Type B pancreatic cell (in vitro differentiated cells): ENCODE measurements around the gene BTG2. TPM values are rescaled to one million over a fixed set of nuclear protein-coding genes. Genes with fewer than 3 reads are reported as not detected.

ENCODE experiments used
- DNase-seq: peaks from one replicate; pipeline ENCODE4 v3.0.0; 2021; ENCODE audit warnings: mixed read lengths; ENCODE audit not compliant: unreplicated experiment; ENCODE audit errors: extremely low spot score
- H3K27ac Mint-ChIP-seq: 2 replicates; pipeline ENCODE4 v1.8.0; 2021; ENCODE audit warnings: mild to moderate bottlenecking, mixed read lengths
- H3K27me3 Mint-ChIP-seq: 2 replicates; pipeline ENCODE4 v1.8.0; 2021; ENCODE audit warnings: mixed read lengths
- H3K36me3 Mint-ChIP-seq: 2 replicates; pipeline ENCODE4 v1.8.0; 2021; ENCODE audit warnings: mixed read lengths
- H3K4me1 Mint-ChIP-seq: one replicate; pipeline ENCODE4 v1.8.0; 2021; ENCODE audit warnings: mixed read lengths; ENCODE audit not compliant: unreplicated experiment
- H3K4me3 Mint-ChIP-seq: 2 replicates; pipeline ENCODE4 v1.8.0; 2021; ENCODE audit warnings: mild to moderate bottlenecking, mixed read lengths
- H3K9me3 Mint-ChIP-seq: 2 replicates; pipeline ENCODE4 v1.8.0; 2021; ENCODE audit warnings: mixed read lengths
- CTCF ChIP-seq: fragments of 200-600 bp; sonication (generic); conservative IDR thresholded peaks from 2 replicates; pipeline ENCODE4 v1.5.0; 2021; ENCODE audit warnings: antibody characterized with exemption, mild to moderate bottlenecking
- total RNA-seq: library from RNA; stranded (reverse); gene quantifications from 2 replicates; pipeline ENCODE4 v1.2.1, GENCODE V29; 2021; ENCODE audit warnings: low replicate concordance

BTG2 gene
- total RNA-seq, 1 donor from 2014 or later, result 49.8 TPM

- DNase-seq, result peak; percentile 80
- Mint-ChIP-seq H3K27me3 (peaks cover 4% of the 10 kb centered on the region), H3K27ac (peak overlapping the region; percentile 29), H3K9me3 (no peaks in the 10 kb centered on the region), H3K4me3 (peak overlapping the region; percentile 90), H3K4me1 (peaks cover 10% of the 10 kb centered on the region), H3K36me3 (no peaks in the 10 kb centered on the region)
- peak; percentile 97 for TF ChIP-seq CTCF
Measured at GRCh38 chr1:203267347-203267846, 37.9 kb upstream of the BTG2 start.

GRCh38 chr1:203267912-203268311 lies 37.4 kb upstream of the BTG2 start:
- no peak for TF ChIP-seq CTCF
- Mint-ChIP-seq H3K27me3 (peaks cover 2% of the 10 kb centered on the region), H3K27ac (peak overlapping the region; percentile 29), H3K9me3 (no peaks in the 10 kb centered on the region), H3K4me1 (peaks cover 10% of the 10 kb centered on the region), H3K4me3 (peak overlapping the region; percentile 90), H3K36me3 (no peaks in the 10 kb centered on the region)
- peak; percentile 40 for DNase-seq

GRCh38 chr1:203268901-203269653 lies 36.2 kb upstream of the BTG2 start:
- H3K4me1 Mint-ChIP-seq, result peaks cover 10% of the 10 kb centered on the region
- no peak overlapping the region for H3K4me3 Mint-ChIP-seq
- no peaks in the 10 kb centered on the region for H3K9me3 Mint-ChIP-seq
- DNase-seq, result peak; percentile 62
- H3K36me3 Mint-ChIP-seq, result no peaks in the 10 kb centered on the region
- TF ChIP-seq CTCF, result peak; percentile 94
- peaks cover 2% of the 10 kb centered on the region for H3K27me3 Mint-ChIP-seq
- no peak overlapping the region for H3K27ac Mint-ChIP-seq

GRCh38 chr1:203269654-203270020 lies 35.7 kb upstream of the BTG2 start:
- Mint-ChIP-seq H3K27me3 (peaks cover 2% of the 10 kb centered on the region), H3K36me3 (no peaks in the 10 kb centered on the region), H3K4me1 (peaks cover 10% of the 10 kb centered on the region), H3K9me3 (no peaks in the 10 kb centered on the region), H3K27ac (no peak overlapping the region), H3K4me3 (no peak overlapping the region)
- TF ChIP-seq CTCF, result no peak
- DNase-seq, result peak; percentile 49

GRCh38 chr1:203270448-203270847 lies 34.9 kb upstream of the BTG2 start:
- Mint-ChIP-seq H3K9me3 (no peaks in the 10 kb centered on the region), H3K4me3 (no peak overlapping the region), H3K36me3 (no peaks in the 10 kb centered on the region), H3K27me3 (peaks cover 2% of the 10 kb centered on the region), H3K4me1 (peaks cover 15% of the 10 kb centered on the region), H3K27ac (no peak overlapping the region)
- no peak for DNase-seq
- no peak for TF ChIP-seq CTCF
